HepG2 (cell line): ENCODE measurements around the gene AKAP12. TPM values are rescaled to one million over a fixed set of nuclear protein-coding genes. Genes with fewer than 3 reads are reported as not detected.

ENCODE experiments used
- AKAP8 ChIP-seq: sonication (generic); formaldehyde crosslinking; IDR thresholded peaks from 2 replicates; pipeline ENCODE4 v1.5.1; 2020; ENCODE audit warnings: mild to moderate bottlenecking, missing genetic modification reagents
- ARHGAP35 ChIP-seq: sonication (generic); formaldehyde crosslinking; IDR thresholded peaks from 2 replicates; pipeline ENCODE4 v1.9.0; 2022; ENCODE audit warnings: mild to moderate bottlenecking, inconsistent platforms, moderate library complexity, missing genetic modification reagents, borderline replicate concordance
- CBFB ChIP-seq: sonication (generic); formaldehyde crosslinking; IDR thresholded peaks from 2 replicates; pipeline ENCODE4 v1.4.0; 2020; ENCODE audit warnings: missing genetic modification reagents
- CHCHD3 ChIP-seq: sonication (generic); formaldehyde crosslinking; IDR thresholded peaks from 2 replicates; pipeline ENCODE4 v1.8.0; 2022; ENCODE audit warnings: mild to moderate bottlenecking, missing genetic modification reagents, moderate library complexity
- CREB1 ChIP-seq, 2 experiments: fragments of 450-650 bp in 1 of 2; IDR thresholded peaks; 2 replicates each; pipeline ENCODE4 v1.6.1; 2016 to 2017; ENCODE audit warnings: control low read depth in 1 of 2, mild to moderate bottlenecking in 1 of 2, missing compliant biosample characterization in 1 of 2, missing genetic modification characterization in 1 of 2
- HMGXB4 ChIP-seq, 2 experiments: sonication (generic) in 1 of 2; formaldehyde crosslinking in 1 of 2; IDR thresholded peaks; 2 replicates each; pipeline versions ENCODE4 v1.4.0 to v1.6.1; 2018 to 2020; ENCODE audit warnings: missing genetic modification reagents in 2 of 2, borderline replicate concordance in 1 of 2, low read depth in 1 of 2, mild to moderate bottlenecking in 1 of 2, missing biosample characterization in 1 of 2
- HNF4A ChIP-seq: sonication (generic); formaldehyde crosslinking; IDR thresholded peaks from 2 replicates; pipeline ENCODE4 v1.4.0; 2020; ENCODE audit warnings: missing genetic modification reagents
- HNRNPL ChIP-seq: fragments of 200-400 bp; formaldehyde crosslinking; IDR thresholded peaks from 2 replicates; pipeline ENCODE4 v1.6.1; 2017; ENCODE audit warnings: mild to moderate bottlenecking, low read depth, low read length
- ONECUT2 ChIP-seq: sonication (generic); formaldehyde crosslinking; IDR thresholded peaks from 2 replicates; pipeline ENCODE4 v1.4.0; 2020; ENCODE audit warnings: missing genetic modification reagents
- PATZ1 ChIP-seq: sonication (generic); formaldehyde crosslinking; IDR thresholded peaks from 2 replicates; pipeline ENCODE4 v1.4.0; 2020; ENCODE audit warnings: missing genetic modification reagents
- PBX2 ChIP-seq: IDR thresholded peaks from 2 replicates; pipeline ENCODE4 v1.6.1; 2016; ENCODE audit warnings: control low read depth
- RFX3 ChIP-seq: IDR thresholded peaks from 2 replicates; pipeline ENCODE4 v1.6.1; 2016; ENCODE audit warnings: missing biosample characterization, missing genetic modification reagents
- SP2 ChIP-seq: sonication (generic); formaldehyde crosslinking; IDR thresholded peaks from 2 replicates; pipeline ENCODE4 v1.5.1; 2020; ENCODE audit warnings: mild to moderate bottlenecking, missing genetic modification reagents
- SRF ChIP-seq: IDR thresholded peaks from 2 replicates; pipeline ENCODE4 v1.6.1; 2011; ENCODE audit warnings: mild to moderate bottlenecking, low read depth, low read length, moderate library complexity
- STAT5B ChIP-seq: sonication (generic); formaldehyde crosslinking; IDR thresholded peaks from 2 replicates; pipeline ENCODE4 v1.4.0; 2020; ENCODE audit warnings: missing genetic modification reagents
- ZNF333 ChIP-seq: sonication (generic); formaldehyde crosslinking; IDR thresholded peaks from 2 replicates; pipeline ENCODE4 v1.4.0; 2020; ENCODE audit warnings: mild to moderate bottlenecking, missing genetic modification reagents, borderline replicate concordance
- ZNF446 ChIP-seq: sonication (generic); formaldehyde crosslinking; IDR thresholded peaks from 2 replicates; pipeline ENCODE4 v1.5.0; 2020; ENCODE audit warnings: mild to moderate bottlenecking, missing genetic modification reagents
- ZNF660 ChIP-seq: sonication (generic); formaldehyde crosslinking; IDR thresholded peaks from 2 replicates; pipeline ENCODE4 v1.5.1; 2020; ENCODE audit warnings: mild to moderate bottlenecking, low read depth, missing genetic modification reagents, borderline replicate concordance
- ZNF674 ChIP-seq: sonication (generic); formaldehyde crosslinking; IDR thresholded peaks from 2 replicates; pipeline ENCODE4 v1.5.0; 2020; ENCODE audit warnings: low read depth, mild to moderate bottlenecking, missing genetic modification reagents
- polyA plus RNA-seq, 8 experiments: library from polyadenylated mRNA; depleted of rRNA in 3 of 8; stranded (reverse) in 7 of 8; unstranded in 1 of 8; fragments of >200 nt; fragmentation: Illumina TruSeq in 4 of 8; extraction: Trizol in 4 of 8; gene quantifications; 2 replicates each; pipeline versions ENCODE4 v1.2.1 to v1.2.3, GENCODE V29; 2011 to 2016; ENCODE audit warnings: low read depth in 4 of 8, missing spikeins in 1 of 8, mixed read lengths in 1 of 8; ENCODE audit not compliant: insufficient read depth in 1 of 8
- total RNA-seq, 5 experiments: library from RNA; depleted of rRNA; stranded (reverse); fragments of >200 nt; fragmentation: Illumina TruSeq; extraction: Trizol; gene quantifications; 2 replicates each; pipeline ENCODE4 v1.2.3, GENCODE V29; 2016; ENCODE audit warnings: low read depth in 1 of 5
- TF ChIP-seq, protein P1 (sequence below): sonication (generic); formaldehyde crosslinking; IDR thresholded peaks from 2 replicates; pipeline ENCODE4 v1.4.0; 2020; ENCODE audit warnings: missing genetic modification reagents
- TF ChIP-seq, protein P2 (sequence below): sonication (generic); formaldehyde crosslinking; IDR thresholded peaks from 2 replicates; pipeline ENCODE4 v1.8.1; 2023; ENCODE audit warnings: missing genetic modification reagents, inconsistent platforms, borderline replicate concordance

AKAP12 gene
- total and polyA plus RNA-seq, 2 of the 13 experiments (the other 11 are each of a cell fraction or from before 2014, with no cell fraction given) = 10.6 to 19.0 TPM

DNA sequence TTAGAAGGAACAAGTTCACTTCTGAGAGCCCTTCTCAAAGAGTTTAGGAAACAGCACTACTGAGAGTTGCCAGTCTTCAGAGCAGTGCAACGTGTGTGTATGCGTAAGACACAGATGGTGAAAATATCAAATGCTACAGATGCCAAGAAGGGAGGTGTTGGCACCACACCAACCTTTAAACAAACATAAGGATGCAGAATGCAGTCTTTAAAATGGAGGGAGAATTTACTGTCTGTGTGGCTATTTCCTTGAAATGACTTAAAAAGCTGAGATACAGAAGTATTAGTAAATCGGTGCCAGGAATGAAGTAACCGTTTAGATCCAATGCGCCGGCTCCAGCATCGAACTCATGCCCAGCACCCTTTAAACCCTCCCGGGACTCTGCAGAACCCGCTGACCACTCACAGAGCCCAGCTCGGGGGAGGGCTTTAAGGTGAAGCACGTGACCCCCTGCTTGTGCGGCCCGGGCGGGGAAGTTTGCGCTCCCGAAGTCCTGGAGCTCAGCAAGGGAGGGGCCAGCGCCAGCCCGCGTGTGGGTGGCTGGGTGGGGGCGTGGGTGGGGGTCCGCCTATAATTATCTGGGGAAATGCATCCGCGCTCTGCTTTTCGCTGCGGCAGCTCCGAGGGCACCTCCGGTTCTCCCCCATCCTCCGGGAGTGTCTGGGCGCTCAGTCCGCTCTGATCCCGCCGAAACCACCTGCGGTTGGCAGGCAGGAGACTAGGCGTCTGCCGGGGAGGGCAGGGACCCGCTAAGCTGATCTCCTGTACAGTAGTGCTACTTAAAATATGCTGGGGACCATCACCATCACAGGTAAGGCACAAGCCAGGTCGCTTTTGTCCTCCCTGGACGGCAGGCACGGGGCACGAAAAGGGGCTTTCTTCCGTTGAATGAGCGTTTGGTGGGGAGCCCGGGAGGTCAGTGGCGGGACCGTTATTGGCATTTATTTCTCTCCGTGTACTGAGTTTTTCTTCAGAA, 85.6 kb downstream of the AKAP12 start (continued):
- TF ChIP-seq ZNF333 (CRISPR knock-in tag) (no peak; the same call in 1 of the 2 replicates), ONECUT2 (CRISPR knock-in tag) (no peak), ZNF446 (CRISPR knock-in tag) (no peak), RFX3 (CRISPR knock-in tag) (no peak), PBX2 (CRISPR knock-in tag) (no peak), STAT5B (CRISPR knock-in tag) (no peak), CBFB (CRISPR knock-in tag) (0 out of 2 replicates have a peak, but pooled peaks have one; percentile 37), HMGXB4 (CRISPR knock-in tag; IDR thresholded peaks at IDR 0.05; ENCODE audit: borderline replicate concordance in 1 of 2, low read depth in 1 of 2) (peak in 1 of 2 experiments; percentile 50; a peak in 1 of 4 replicates), SP2 (CRISPR knock-in tag) (no peak), PATZ1 (CRISPR knock-in tag) (peak; percentile 56), HNF4A (CRISPR knock-in tag) (no peak), ARHGAP35 (CRISPR knock-in tag) (no peak), HNRNPL (0 out of 2 replicates have a peak, but pooled peaks have one; percentile 57), CREB1 (IDR thresholded peaks at IDR 0.05) (no peak), CREB1 (CRISPR knock-in tag; IDR thresholded peaks at IDR 0.05) (no peak), ZNF674 (no peak), AKAP8 (CRISPR knock-in tag) (no peak), CHCHD3 (CRISPR knock-in tag) (no peak), SRF (no peak), ZNF660 (CRISPR knock-in tag) (no peak)
- TF ChIP-seq, protein P1, sequence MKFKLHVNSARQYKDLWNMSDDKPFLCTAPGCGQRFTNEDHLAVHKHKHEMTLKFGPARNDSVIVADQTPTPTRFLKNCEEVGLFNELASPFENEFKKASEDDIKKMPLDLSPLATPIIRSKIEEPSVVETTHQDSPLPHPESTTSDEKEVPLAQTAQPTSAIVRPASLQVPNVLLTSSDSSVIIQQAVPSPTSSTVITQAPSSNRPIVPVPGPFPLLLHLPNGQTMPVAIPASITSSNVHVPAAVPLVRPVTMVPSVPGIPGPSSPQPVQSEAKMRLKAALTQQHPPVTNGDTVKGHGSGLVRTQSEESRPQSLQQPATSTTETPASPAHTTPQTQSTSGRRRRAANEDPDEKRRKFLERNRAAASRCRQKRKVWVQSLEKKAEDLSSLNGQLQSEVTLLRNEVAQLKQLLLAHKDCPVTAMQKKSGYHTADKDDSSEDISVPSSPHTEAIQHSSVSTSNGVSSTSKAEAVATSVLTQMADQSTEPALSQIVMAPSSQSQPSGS (CRISPR knock-in tag) = no peak
- TF ChIP-seq, protein P2, sequence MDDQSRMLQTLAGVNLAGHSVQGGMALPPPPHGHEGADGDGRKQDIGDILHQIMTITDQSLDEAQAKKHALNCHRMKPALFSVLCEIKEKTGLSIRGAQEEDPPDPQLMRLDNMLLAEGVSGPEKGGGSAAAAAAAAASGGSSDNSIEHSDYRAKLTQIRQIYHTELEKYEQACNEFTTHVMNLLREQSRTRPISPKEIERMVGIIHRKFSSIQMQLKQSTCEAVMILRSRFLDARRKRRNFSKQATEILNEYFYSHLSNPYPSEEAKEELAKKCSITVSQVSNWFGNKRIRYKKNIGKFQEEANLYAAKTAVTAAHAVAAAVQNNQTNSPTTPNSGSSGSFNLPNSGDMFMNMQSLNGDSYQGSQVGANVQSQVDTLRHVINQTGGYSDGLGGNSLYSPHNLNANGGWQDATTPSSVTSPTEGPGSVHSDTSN (CRISPR knock-in tag) = no peak
